Measurements from ENCODE around the gene KCNB1. TPM values are rescaled to one million over a fixed set of nuclear protein-coding genes. Genes with fewer than 3 reads are reported as not detected.

KCNB1 gene
- polyA plus RNA-seq, 4 donors = 0.38 to 1.2 TPM; not detected in 2

- no peak overlapping the region for H3K27ac ChIP-seq (ENCODE audit: low read depth in 1 of 3, low read length in 2 of 3)
- FAIRE-seq = no peak
- no peaks in the 10 kb centered on the region for H3K4me1 ChIP-seq (ENCODE audit: control insufficient read depth in 3 of 3, insufficient read depth in 2 of 3, low read depth in 1 of 3, low read length in 2 of 3)
- 54 to 65% (median 61%) methylated on average over 10 of the region's 10 CpGs for WGBS, 3 donors
- H3K9me3 ChIP-seq (ENCODE audit: control insufficient read depth in 2 of 2, insufficient read depth in 1 of 2, low read depth in 1 of 2, low read length in 1 of 2) = no peaks in the 10 kb centered on the region
- H3K36me3 ChIP-seq (ENCODE audit: control insufficient read depth in 3 of 3, insufficient read depth in 2 of 3, low read depth in 1 of 3, low read length in 3 of 3) = no peaks in the 10 kb centered on the region
- no peak for DNase-seq
- no peak overlapping the region for H3K4me3 ChIP-seq (ENCODE audit: low read depth in 1 of 3, low read length in 3 of 3)
- H3K27me3 ChIP-seq (ENCODE audit: control insufficient read depth in 3 of 3, insufficient read depth in 3 of 3, low read length in 3 of 3) = peaks cover 0 to 40% (median 0%) of the 10 kb centered on the region in 3 donors
These were observed 156.4 kb downstream of the KCNB1 start for GRCh38 chr20:49326026-49326425.

DNA sequence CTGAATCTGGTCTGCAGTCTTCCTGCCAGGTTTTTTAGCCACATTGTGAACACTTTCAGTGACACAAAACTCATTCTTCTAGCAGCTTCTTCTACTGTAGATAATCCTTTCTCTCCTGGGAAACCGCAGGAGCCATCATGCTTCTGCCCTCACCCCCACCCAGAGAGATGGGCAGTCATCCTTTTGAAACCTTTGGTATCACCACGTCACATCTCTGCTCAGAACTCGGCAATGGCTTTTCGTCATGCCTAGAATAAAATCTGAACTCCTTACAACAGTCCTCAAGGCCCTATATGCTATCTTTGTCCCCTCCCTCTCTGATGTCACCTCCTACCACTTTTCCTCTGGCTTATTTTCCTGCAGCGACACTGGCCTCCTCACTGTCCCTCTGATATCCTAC lies 158.2 kb downstream of the KCNB1 start:
- H3K4me1 ChIP-seq (ENCODE audit: control insufficient read depth in 3 of 3, insufficient read depth in 2 of 3, low read depth in 1 of 3, low read length in 2 of 3) = peaks cover 0 to under 1% (median 0%) of the 10 kb centered on the region in 3 donors
- H3K36me3 ChIP-seq (ENCODE audit: control insufficient read depth in 3 of 3, insufficient read depth in 2 of 3, low read depth in 1 of 3, low read length in 3 of 3) = no peaks in the 10 kb centered on the region
- H3K27me3 ChIP-seq (ENCODE audit: control insufficient read depth in 3 of 3, insufficient read depth in 3 of 3, low read length in 3 of 3) = peaks cover 3 to 51% (median 7%) of the 10 kb centered on the region in 3 donors
- FAIRE-seq = no peak
- no peak for DNase-seq
- no peaks in the 10 kb centered on the region for H3K9me3 ChIP-seq (ENCODE audit: control insufficient read depth in 2 of 2, insufficient read depth in 1 of 2, low read depth in 1 of 2, low read length in 1 of 2)
- H3K27ac ChIP-seq (ENCODE audit: low read depth in 1 of 3, low read length in 2 of 3) = no peak overlapping the region
- H3K4me3 ChIP-seq (ENCODE audit: low read depth in 1 of 3, low read length in 3 of 3) = no peak overlapping the region
- 75 to 90% (median 85%) methylated on average over 5 of the region's 5 CpGs for WGBS, 3 donors

DNA sequence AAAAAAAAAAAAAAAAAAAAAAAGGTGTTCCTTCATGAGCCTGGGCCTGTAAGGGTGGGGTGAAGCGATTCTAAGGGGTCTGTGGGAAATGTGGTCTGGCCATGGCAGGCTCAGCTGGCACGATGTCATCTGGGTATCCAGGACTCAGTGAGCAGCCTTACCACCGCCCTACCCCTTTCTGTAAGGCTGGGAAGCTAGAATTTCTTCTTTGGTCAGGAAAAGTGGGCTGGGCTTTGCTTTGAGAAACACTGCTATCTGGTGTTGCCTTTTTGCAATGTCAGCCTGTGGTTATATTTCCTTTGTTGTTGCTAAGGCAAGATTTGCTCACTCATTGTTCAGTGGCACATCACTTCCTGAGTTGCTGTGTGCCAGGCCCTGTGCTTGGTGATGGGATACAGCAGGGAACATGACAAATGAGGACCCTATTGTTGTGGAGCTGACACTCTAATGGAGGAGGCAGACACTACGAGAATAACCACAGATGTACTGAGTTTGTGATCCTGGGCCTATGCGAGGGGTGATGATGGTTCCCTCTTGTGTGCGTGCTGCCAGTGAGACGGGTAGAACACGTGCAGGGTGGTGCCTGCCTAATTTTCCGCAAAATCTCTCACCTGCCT lies 158.7 kb downstream of the KCNB1 start:
- Histone ChIP-seq H3K36me3 (ENCODE audit: control insufficient read depth in 3 of 3, insufficient read depth in 2 of 3, low read depth in 1 of 3, low read length in 3 of 3) (no peaks in the 10 kb centered on the region), H3K9me3 (ENCODE audit: control insufficient read depth in 2 of 2, insufficient read depth in 1 of 2, low read depth in 1 of 2, low read length in 1 of 2) (no peaks in the 10 kb centered on the region), H3K4me1 (ENCODE audit: control insufficient read depth in 3 of 3, insufficient read depth in 2 of 3, low read depth in 1 of 3, low read length in 2 of 3) (peaks cover 0 to 4% (median 0%) of the 10 kb centered on the region in 3 donors), H3K27ac (ENCODE audit: low read depth in 1 of 3, low read length in 2 of 3) (no peak overlapping the region), H3K27me3 (ENCODE audit: control insufficient read depth in 3 of 3, insufficient read depth in 3 of 3, low read length in 3 of 3) (peaks cover 3 to 56% (median 9%) of the 10 kb centered on the region in 3 donors), H3K4me3 (ENCODE audit: low read depth in 1 of 3, low read length in 3 of 3) (no peak overlapping the region)
- FAIRE-seq (no peak), DNase-seq (peak; percentile 36 to 47)
- 46 to 67% (median 59%) methylated on average over 9 of the region's 9 CpGs for WGBS, 3 donors

DNA sequence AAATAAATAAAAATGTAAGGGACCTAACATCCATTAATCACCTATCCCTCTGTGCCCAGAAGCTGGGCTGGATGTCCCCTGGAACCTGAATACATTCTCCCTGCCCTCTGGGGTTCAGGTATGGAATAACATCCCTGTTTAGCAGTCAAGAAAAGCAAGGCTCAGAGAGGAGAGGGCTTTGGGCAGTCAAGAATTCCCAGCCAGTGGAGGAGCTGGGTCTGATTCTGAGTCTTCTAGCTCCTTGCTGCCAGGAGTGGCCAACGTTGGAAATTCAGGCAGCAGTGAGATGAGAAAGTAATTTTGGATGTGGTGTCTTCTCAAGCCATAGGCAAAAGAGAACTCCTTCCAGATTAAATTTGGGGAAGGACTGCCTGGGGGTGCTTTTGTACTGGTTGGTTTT lies 162.0 kb downstream of the KCNB1 start:
- Histone ChIP-seq H3K27me3 (ENCODE audit: control insufficient read depth in 3 of 3, insufficient read depth in 3 of 3, low read length in 3 of 3) (peaks cover 3 to 72% (median 13%) of the 10 kb centered on the region in 3 donors), H3K36me3 (ENCODE audit: control insufficient read depth in 3 of 3, insufficient read depth in 2 of 3, low read depth in 1 of 3, low read length in 3 of 3) (no peaks in the 10 kb centered on the region), H3K27ac (ENCODE audit: low read depth in 1 of 3, low read length in 2 of 3) (no peak overlapping the region), H3K4me1 (ENCODE audit: control insufficient read depth in 3 of 3, insufficient read depth in 2 of 3, low read depth in 1 of 3, low read length in 2 of 3) (peaks cover 0 to 8% (median 0%) of the 10 kb centered on the region in 3 donors), H3K9me3 (ENCODE audit: control insufficient read depth in 2 of 2, insufficient read depth in 1 of 2, low read depth in 1 of 2, low read length in 1 of 2) (no peaks in the 10 kb centered on the region), H3K4me3 (ENCODE audit: low read depth in 1 of 3, low read length in 3 of 3) (no peak overlapping the region)
- FAIRE-seq (no peak), DNase-seq (peak; percentile 24 to 33)
- 0% methylated on average over 1 of the region's 1 CpG for WGBS, 3 donors

DNA sequence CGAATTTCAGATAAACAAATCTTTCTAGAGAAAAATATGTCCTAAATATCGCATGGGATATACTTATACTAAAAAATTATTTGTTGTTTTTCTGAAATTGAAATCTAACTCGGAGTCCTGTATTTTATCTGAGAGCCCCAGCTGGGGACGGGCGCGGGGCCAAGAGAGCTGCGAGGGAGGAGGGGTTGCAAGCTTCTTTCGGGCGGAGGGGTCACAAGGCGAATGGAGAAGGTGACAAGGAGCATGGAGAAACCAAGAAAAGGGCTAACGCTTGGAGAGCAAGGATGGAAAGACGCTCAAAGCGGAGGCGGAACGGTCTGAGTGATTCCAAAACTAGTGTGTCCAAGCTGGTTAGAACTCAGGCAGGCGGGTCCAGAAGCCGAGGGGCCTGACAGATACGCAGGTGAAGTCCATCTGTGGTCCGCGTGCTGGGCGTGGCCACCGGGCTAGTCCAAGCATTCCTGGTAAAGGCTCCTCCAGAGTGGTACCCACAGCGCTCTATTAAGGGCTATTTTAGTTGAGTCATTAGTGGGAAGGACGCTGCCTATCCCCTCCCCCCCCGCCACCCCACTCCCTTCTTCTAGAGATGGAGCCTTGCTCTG lies 163.2 kb downstream of the KCNB1 start:
- 15 to 22% (median 17%) methylated on average over 25 of the region's 25 CpGs for WGBS, 3 donors
- FAIRE-seq = no peak
- Histone ChIP-seq H3K4me1 (ENCODE audit: control insufficient read depth in 3 of 3, insufficient read depth in 2 of 3, low read depth in 1 of 3, low read length in 2 of 3) (peaks cover 0 to 8% (median 0%) of the 10 kb centered on the region in 3 donors), H3K27me3 (ENCODE audit: control insufficient read depth in 3 of 3, insufficient read depth in 3 of 3, low read length in 3 of 3) (peaks cover 3 to 67% (median 13%) of the 10 kb centered on the region in 3 donors), H3K36me3 (ENCODE audit: control insufficient read depth in 3 of 3, insufficient read depth in 2 of 3, low read depth in 1 of 3, low read length in 3 of 3) (no peaks in the 10 kb centered on the region), H3K27ac (ENCODE audit: low read depth in 1 of 3, low read length in 2 of 3) (no peak overlapping the region), H3K9me3 (ENCODE audit: control insufficient read depth in 2 of 2, insufficient read depth in 1 of 2, low read depth in 1 of 2, low read length in 1 of 2) (no peaks in the 10 kb centered on the region), H3K4me3 (ENCODE audit: low read depth in 1 of 3, low read length in 3 of 3) (no peak overlapping the region)
- no peak for DNase-seq

- no peaks in the 10 kb centered on the region for H3K36me3 ChIP-seq (ENCODE audit: control insufficient read depth in 3 of 3, insufficient read depth in 2 of 3, low read depth in 1 of 3, low read length in 3 of 3)
- H3K4me3 ChIP-seq (ENCODE audit: low read depth in 1 of 3, low read length in 3 of 3) = peak overlapping the region in 2 of 3 donors; percentile 13 to 35
- WGBS, 3 donors = 2 to 10% (median 9%) methylated on average over 59 to 70 of the region's 70 CpGs
- peaks cover 3 to 67% (median 13%) of the 10 kb centered on the region in 3 donors for H3K27me3 ChIP-seq (ENCODE audit: control insufficient read depth in 3 of 3, insufficient read depth in 3 of 3, low read length in 3 of 3)
- DNase-seq (peak in 1 of 2 donors; percentile 34), FAIRE-seq (no peak)
- no peaks in the 10 kb centered on the region for H3K9me3 ChIP-seq (ENCODE audit: control insufficient read depth in 2 of 2, insufficient read depth in 1 of 2, low read depth in 1 of 2, low read length in 1 of 2)
- peaks cover 0 to 8% (median 0%) of the 10 kb centered on the region in 3 donors for H3K4me1 ChIP-seq (ENCODE audit: control insufficient read depth in 3 of 3, insufficient read depth in 2 of 3, low read depth in 1 of 3, low read length in 2 of 3)
- no peak overlapping the region for H3K27ac ChIP-seq (ENCODE audit: low read depth in 1 of 3, low read length in 2 of 3)
These were observed 163.8 kb downstream of the KCNB1 start for GRCh38 chr20:49318430-49319207.

DNA sequence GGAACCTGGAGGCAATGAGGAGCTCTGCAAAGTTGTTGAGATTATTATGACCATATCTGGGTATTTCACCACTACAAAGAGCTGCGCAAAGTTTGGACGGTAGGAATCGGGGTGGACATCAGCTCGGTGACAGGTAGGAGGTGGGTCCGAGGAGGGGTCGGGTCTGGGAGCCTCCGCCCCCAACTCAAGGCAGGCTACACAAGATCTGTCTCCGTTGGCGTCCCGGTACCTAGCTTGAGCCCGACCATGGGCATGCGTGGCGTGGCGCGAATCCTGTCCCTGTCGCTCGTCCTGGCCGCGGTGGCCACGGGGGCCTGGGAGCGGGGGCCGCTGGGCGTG lies 164.4 kb downstream of the KCNB1 start:
- H3K27ac ChIP-seq (ENCODE audit: low read depth in 1 of 3, low read length in 2 of 3) = no peak overlapping the region
- peaks cover 3 to 72% (median 13%) of the 10 kb centered on the region in 3 donors for H3K27me3 ChIP-seq (ENCODE audit: control insufficient read depth in 3 of 3, insufficient read depth in 3 of 3, low read length in 3 of 3)
- DNase-seq (no peak), FAIRE-seq (no peak)
- WGBS, 3 donors = 6 to 13% (median 7%) methylated on average over 22 to 23 of the region's 23 CpGs
- H3K9me3 ChIP-seq (ENCODE audit: control insufficient read depth in 2 of 2, insufficient read depth in 1 of 2, low read depth in 1 of 2, low read length in 1 of 2) = no peaks in the 10 kb centered on the region
- H3K36me3 ChIP-seq (ENCODE audit: control insufficient read depth in 3 of 3, insufficient read depth in 2 of 3, low read depth in 1 of 3, low read length in 3 of 3) = no peaks in the 10 kb centered on the region
- H3K4me1 ChIP-seq (ENCODE audit: control insufficient read depth in 3 of 3, insufficient read depth in 2 of 3, low read depth in 1 of 3, low read length in 2 of 3) = peaks cover 0 to 8% (median 0%) of the 10 kb centered on the region in 3 donors
- H3K4me3 ChIP-seq (ENCODE audit: low read depth in 1 of 3, low read length in 3 of 3) = peak overlapping the region in 1 of 3 donors; percentile 35

GRCh38 chr20:49316704-49317103 lies 165.8 kb downstream of the KCNB1 start:
- FAIRE-seq = no peak
- Histone ChIP-seq H3K4me3 (ENCODE audit: low read depth in 1 of 3, low read length in 3 of 3) (no peak overlapping the region), H3K27me3 (ENCODE audit: control insufficient read depth in 3 of 3, insufficient read depth in 3 of 3, low read length in 3 of 3) (peaks cover 3 to 67% (median 13%) of the 10 kb centered on the region in 3 donors), H3K4me1 (ENCODE audit: control insufficient read depth in 3 of 3, insufficient read depth in 2 of 3, low read depth in 1 of 3, low read length in 2 of 3) (peaks cover 0 to 8% (median 0%) of the 10 kb centered on the region in 3 donors), H3K9me3 (ENCODE audit: control insufficient read depth in 2 of 2, insufficient read depth in 1 of 2, low read depth in 1 of 2, low read length in 1 of 2) (no peaks in the 10 kb centered on the region), H3K27ac (ENCODE audit: low read depth in 1 of 3, low read length in 2 of 3) (no peak overlapping the region), H3K36me3 (ENCODE audit: control insufficient read depth in 3 of 3, insufficient read depth in 2 of 3, low read depth in 1 of 3, low read length in 3 of 3) (no peaks in the 10 kb centered on the region)
- DNase-seq = no peak
- WGBS, 3 donors = 61 to 75% (median 70%) methylated on average over 2 of the region's 2 CpGs

Measured in small intestine (tissue), 7 donors.